Measurements from ENCODE around the gene PSD.
A peak's percentile ranks its signal among the peaks of the same experiment; 100 is the strongest.

PSD gene

DNA sequence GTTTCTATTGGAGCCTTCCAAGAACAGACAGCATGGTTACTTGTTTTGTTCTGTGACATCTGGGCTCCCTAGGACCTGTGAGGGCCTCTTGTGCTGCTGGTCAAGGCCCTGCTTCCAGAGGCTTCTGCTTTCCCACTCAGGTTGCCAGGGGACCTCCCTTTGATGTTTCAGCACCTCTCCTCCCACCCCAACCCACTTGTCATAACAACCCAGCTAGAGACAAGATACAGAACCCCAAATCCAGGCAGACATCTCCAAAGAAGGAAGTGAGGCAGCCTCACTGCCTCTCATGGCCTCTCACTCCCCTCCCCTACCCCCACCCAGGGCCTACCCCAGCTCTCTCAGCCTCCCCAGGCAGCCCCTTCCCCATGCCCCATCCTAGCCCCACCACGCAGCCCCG lies 11.8 kb downstream of the PSD start:
- DNase-seq (ENCODE audit: extremely low read depth in 1 of 2, low read depth in 1 of 2): no peak

DNA sequence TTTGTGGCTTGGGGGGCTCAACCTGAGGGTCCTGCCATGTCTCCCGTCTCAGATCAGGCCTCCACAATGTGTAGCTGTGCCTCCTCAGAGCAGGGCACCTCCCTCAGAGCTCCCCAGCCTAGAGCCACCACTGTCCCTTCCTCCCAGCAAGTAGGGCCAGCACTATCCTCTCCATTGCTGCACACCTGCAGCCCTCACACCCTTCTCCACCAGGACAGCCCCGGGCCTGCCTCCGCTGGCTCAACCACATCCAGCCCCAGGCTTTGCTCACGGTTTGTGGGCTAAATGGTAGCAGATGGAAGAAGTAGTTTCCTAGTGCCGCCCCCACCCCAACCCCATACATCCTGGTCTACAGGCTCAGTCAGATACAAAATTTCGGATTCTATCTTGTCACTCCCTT lies 13.0 kb downstream of the PSD start:
- no peak for DNase-seq (ENCODE audit: extremely low read depth in 1 of 2, low read depth in 1 of 2)

DNA sequence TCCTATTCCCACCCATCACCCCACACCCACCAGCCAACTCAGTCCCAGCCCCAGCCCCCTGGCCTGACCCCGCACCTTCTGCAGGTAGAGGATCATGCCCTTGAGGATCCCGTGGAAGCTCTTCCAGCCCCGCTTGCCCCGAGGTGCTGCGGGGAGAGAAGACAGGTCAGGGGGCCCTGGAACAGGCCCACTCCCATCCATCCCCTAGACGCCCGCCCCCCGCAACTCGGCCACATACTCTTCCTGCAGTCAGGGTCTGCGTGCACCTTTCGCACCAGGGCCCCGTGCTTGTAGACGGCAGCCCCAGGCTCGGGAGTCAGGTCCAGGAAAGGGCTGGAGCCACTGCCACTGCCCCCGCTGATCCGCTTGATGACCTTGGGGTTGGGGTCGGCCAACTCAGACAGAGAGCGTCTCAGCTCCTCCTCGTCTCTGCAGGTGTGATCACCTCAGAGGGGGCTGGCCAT lies 13.4 kb downstream of the PSD start:
- no peak for DNase-seq (ENCODE audit: extremely low read depth in 1 of 2, low read depth in 1 of 2)

GRCh38 chr10:102404361-102405107 lies 14.1 kb downstream of the PSD start:
- no peak for DNase-seq (ENCODE audit: extremely low read depth in 1 of 2, low read depth in 1 of 2)

DNA sequence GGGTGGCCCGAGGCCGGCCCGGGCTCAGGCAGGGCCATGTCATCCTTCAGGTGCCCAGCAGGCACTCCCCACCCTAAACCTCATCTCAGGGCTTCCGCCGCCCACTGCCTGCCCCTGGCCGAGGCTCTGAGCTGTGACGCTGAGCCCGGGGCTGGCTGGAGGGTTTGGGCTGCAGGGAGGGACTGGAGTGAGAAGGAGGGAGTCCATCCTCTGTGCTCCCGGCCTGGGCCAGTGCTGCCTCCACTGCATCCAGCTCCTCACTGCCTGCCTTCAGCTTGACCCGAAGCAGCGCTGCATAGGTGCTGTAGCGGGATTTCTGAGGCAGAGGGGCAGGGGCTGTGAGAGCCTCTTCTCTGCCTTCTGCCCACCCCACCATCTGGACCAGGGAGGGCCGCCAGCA lies 15.5 kb downstream of the PSD start:
- no peak for DNase-seq (ENCODE audit: extremely low read depth in 1 of 2, low read depth in 1 of 2)

- DNase-seq (ENCODE audit: extremely low read depth in 1 of 2, low read depth in 1 of 2): no peak
Observed at GRCh38 chr10:102402512-102402896, 16.1 kb downstream of the PSD start.

GRCh38 chr10:102401735-102402511 lies 16.7 kb downstream of the PSD start:
- no peak for DNase-seq (ENCODE audit: extremely low read depth in 1 of 2, low read depth in 1 of 2)

GRCh38 chr10:102401342-102401654 lies 17.3 kb downstream of the PSD start:
- DNase-seq (ENCODE audit: extremely low read depth in 1 of 2, low read depth in 1 of 2): no peak

GRCh38 chr10:102400598-102401341 lies 17.8 kb downstream of the PSD start:
- DNase-seq (ENCODE audit: extremely low read depth in 1 of 2, low read depth in 1 of 2): no peak

DNA sequence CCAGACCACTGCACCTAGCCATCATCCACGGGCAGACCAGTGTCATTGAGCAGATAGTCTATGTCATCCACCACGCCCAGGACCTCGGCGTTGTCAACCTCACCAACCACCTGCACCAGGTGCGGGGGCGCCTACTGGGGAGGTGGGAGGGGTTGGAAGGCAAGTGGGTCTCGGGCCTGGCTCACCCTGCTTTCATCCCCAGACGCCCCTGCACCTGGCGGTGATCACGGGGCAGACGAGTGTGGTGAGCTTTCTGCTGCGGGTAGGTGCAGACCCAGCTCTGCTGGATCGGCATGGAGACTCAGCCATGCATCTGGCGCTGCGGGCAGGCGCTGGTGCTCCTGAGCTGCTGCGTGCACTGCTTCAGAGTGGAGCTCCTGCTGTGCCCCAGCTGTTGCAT lies 18.5 kb downstream of the PSD start:
- DNase-seq (ENCODE audit: extremely low read depth in 1 of 2, low read depth in 1 of 2): no peak

- DNase-seq (ENCODE audit: extremely low read depth in 1 of 2, low read depth in 1 of 2): peak; percentile 74 to 76
Observed at GRCh38 chr10:102399217-102400021, 19.2 kb downstream of the PSD start.

DNA sequence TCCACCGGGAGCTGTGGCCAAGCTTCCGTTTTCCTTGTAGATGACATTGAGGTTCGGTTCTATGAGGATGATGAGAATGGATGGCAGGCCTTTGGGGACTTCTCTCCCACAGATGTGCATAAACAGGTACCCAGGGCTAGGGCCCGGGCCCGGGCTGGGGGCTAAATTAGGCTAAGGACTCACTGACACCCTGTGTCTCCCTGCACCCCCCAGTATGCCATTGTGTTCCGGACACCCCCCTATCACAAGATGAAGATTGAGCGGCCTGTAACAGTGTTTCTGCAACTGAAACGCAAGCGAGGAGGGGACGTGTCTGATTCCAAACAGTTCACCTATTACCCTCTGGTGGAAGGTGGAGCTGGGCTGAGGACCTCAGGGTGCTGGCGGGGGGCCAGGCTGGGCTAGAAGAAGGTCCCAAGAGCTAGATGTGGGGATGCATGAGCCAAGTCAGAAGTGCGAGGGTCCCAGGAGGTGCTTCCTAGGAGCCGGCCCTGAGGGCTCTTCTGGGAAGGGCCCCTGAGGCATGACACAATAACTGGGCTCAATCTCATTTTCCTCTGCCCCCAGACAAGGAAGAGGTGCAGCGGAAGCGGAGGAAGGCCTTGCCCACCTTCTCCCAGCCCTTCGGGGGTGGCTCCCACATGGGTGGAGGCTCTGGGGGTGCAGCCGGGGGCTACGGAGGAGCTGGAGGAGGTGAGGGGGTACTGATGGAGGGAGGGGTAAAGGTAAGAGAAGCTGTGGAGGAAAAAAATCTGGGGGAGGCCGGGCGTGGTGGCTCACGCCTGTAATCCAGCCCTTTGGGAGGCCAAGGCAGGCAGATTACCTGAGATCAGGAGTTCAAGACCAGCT lies 20.2 kb downstream of the PSD start:
- DNase-seq (ENCODE audit: extremely low read depth in 1 of 2, low read depth in 1 of 2): no peak

GRCh38 chr10:102397222-102398171 lies 21.1 kb downstream of the PSD start:
- DNase-seq (ENCODE audit: extremely low read depth in 1 of 2, low read depth in 1 of 2): no peak

DNA sequence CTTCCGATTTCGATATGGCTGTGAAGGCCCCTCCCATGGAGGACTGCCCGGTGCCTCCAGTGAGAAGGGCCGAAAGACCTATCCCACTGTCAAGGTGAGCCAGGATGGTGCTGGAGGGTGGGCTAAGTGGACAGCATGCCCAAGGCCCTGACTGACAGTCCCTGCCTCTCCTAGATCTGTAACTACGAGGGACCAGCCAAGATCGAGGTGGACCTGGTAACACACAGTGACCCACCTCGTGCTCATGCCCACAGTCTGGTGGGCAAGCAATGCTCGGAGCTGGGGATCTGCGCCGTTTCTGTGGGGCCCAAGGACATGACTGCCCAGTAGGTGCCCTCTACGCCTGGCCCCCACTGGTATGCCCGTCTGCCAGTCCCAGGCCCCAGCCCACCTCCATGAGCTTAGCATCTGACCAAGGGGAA lies 21.8 kb downstream of the PSD start:
- no peak for DNase-seq (ENCODE audit: extremely low read depth in 1 of 2, low read depth in 1 of 2)

- DNase-seq (ENCODE audit: extremely low read depth in 1 of 2, low read depth in 1 of 2): no peak
Observed at GRCh38 chr10:102396317-102396650, 22.3 kb downstream of the PSD start.

- DNase-seq (ENCODE audit: extremely low read depth in 1 of 2, low read depth in 1 of 2): peak; percentile 78 to 80
Observed at GRCh38 chr10:102395400-102396316, 22.9 kb downstream of the PSD start, which contains the start of gene NFKB2. Gene NFKB2, plus strand, starts transcription at chr10:102395705. Its CDS starts 255 bp downstream, at chr10:102395960.

DNA sequence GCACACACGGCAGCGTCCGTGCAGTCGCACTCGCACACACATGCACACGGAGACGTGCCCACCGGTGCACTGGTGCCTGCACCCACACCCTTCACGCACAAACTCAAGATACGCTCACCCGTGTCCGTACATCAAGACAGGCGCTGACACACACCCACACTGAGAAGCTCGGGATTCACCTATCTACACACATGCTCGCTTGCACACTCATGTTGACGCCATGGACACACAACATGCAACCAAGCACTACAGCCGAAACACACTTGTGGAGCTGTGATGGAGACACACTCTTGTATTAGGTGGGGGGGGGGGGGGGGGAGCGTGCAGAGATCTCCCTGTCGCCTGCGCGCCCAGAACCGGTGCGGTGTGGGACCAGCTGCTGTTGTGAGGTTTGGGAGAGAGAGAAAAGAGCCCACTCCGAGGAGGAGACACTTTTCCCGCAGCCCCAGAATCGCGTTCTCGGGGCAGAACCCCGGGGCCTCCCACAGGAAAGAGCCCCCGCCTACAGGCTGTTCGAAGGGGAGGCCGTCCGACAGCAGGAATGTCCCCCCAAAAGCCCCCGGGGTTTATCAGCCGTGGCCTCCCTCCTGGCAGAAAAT lies 23.7 kb downstream of the PSD start:
- peak in 1 of 2 donors; percentile 46 for DNase-seq (ENCODE audit: extremely low read depth in 1 of 2, low read depth in 1 of 2)

All from stimulated activated CD8-positive, alpha-beta memory T cell treated with anti-CD3 and anti-CD28 coated beads, Interleukin-7, amount 100 ng/mL, for 48 hours (primary cell).